Stimulated activated CD4-positive, alpha-beta T cell treated with anti-CD3 and anti-CD28 coated beads, Interleukin-1b, Interleukin-23, amount 100 ng/mL, for 1 hour (primary cell): ENCODE measurements around the gene WDR77.

ENCODE experiments used
- DNase-seq, 2 donors: peaks; one replicate each; pipeline ENCODE4 v3.0.0-alpha.2; 2020; ENCODE audit warnings: low read depth in 2 of 2

Gene WDR77

GRCh38 chr1:111469539-111469938 is 20.5 kb upstream of the WDR77 start:
- DNase-seq: no peak

- DNase-seq: no peak
Observed at GRCh38 chr1:111468717-111469100, 19.7 kb upstream of the WDR77 start.

DNA sequence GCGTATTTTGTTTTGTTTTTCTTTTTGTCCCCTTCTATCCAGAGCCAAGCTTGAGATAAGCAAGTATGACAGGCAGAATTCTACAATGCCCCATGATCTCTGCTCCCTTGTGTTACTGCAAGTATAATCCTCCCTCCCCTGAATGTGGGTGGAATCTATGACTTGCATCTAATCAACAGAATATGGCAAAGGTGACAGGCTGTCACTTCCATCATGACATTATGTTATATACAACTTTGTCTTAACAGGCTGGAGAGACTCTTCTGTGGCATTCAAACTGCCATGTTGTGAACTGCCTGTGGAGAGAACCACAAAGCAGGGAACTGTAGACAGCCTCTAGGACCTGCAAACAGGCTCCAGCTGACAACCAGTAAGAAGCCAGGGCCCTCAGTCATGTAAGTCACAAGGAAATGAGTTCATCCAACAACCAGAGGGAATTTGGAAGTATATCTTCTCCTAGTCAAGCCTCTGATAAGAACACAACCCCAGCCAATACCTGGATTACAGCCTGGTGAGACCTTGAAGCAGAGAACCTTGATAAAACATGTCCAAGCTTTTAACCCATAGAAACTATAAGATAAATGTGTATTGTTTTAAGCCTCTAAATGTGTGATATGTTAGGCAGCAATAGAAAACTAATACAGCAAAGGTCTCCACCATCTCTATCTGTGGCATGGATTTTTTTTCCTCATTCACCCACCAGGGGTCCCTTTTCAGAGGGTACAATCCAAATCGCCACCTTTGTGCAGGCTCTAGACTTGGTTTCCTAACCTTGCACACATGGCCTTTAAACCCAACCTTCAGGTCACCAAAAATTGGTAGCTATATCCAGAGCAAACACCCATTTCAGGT is 19.0 kb upstream of the WDR77 start:
- DNase-seq: no peak

DNA sequence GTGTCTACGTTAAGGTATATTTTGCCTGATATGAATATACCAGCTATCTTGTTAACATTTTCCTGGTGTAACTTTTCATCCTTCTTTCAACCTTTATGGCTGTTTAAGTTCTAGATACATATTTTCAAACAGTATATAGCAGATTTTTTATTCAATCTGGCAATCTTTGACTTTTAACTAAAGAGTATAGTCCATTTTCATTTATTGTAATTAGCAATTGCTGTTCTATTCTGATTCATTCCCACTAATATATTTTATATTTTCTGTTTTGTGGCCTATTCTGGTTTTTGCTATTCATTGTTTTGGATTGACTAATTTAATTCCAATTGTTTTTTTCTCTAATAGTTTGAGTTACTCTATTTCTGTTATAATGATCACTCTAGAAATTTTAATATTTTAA is 17.4 kb upstream of the WDR77 start:
- DNase-seq: no peak

DNA sequence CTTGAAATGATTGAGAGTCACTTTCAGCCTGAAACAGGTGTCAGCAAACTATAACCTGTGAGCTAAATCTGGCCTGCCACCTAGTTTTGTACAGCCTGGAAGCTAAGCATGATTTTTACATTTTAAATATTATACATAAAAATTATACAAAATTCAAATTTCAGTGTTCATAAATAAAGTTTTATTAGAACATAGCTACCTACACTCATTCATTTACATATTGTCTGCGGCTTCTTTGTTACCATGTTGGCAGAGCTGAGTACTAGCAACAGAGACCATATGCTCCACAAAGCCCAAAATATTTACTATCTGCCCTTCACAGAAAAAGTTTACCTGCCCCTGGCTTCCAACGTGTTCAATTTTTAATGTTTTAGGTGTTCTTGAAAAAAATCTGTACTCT is 16.7 kb upstream of the WDR77 start:
- DNase-seq: no peak

DNA sequence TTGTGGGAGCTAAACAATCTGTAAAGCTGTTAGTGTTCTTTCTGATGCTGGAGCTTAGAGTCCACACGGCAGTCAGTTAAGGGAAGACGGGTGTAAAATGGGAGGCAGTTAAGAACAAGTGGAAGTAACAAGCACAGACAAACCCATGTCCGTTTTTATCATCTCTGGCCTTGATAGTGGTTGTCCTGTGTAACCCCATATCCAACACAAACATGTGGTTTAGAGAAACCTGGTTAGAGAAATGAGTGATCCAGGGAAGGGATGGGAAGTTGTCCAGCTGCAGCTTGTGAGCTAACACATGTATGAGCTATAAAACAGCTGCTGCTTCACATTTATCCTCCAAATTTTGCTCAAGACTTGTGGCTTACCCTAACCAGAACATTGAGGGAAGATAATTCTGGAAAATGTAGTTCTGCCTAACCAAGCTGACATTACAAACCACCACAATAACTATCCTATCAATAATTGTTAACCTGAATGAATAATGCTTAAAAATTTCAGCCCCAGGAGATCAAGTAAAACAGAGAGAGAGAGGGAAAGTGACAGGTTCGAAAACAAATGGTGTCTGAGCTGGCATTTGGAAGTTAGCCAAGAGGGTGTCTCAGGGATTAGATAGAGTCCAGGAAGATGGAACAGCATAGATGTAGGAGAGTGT is 14.1 kb upstream of the WDR77 start:
- no peak for DNase-seq

- DNase-seq: no peak
Observed at GRCh38 chr1:111462370-111463028, 13.4 kb upstream of the WDR77 start.

DNA sequence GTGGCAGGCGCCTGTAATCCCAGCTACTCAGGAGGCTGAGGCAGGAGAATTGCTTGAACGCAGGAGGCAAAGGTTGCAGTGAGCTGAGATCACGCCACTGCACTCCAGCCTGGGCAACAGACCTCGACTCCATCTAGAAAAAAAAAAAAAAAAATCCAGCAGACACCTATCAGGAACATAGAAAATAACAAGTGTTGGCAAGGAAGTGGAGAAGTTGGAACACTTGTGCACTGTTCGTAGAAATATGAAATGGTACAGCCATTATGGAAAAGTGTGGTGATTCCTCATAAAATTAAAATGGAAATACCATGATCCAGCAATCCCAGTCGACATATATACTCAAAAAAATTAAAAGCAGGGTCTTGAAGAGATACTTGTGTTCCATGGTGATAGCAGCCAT is 12.7 kb upstream of the WDR77 start:
- no peak for DNase-seq

GRCh38 chr1:111455642-111456031 is 6.6 kb upstream of the WDR77 start:
- no peak for DNase-seq

GRCh38 chr1:111454859-111455641 is 6.0 kb upstream of the WDR77 start:
- no peak for DNase-seq

DNA sequence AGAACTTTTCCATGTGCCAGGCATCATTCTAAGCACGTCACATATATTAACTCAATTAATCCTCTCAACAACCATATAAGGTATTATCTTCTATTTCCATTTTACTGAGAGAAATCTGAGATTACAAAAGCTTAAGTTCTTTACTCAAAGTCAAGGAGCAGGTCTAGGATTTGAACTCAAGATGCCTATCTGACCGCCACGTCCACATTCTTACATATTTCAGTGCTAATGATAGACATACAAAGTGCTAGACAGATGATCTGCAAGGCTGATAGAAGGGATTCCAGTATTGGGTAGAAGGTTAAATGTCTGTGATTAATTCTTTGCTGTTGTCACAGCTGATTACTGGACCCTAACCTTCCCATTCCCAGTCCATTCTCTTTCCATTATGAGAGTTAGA is 4.7 kb upstream of the WDR77 start:
- no peak for DNase-seq

GRCh38 chr1:111452581-111452980 is 3.5 kb upstream of the WDR77 start:
- DNase-seq: no peak

GRCh38 chr1:111450185-111450584 is 1.1 kb upstream of the WDR77 start:
- no peak for DNase-seq

DNA sequence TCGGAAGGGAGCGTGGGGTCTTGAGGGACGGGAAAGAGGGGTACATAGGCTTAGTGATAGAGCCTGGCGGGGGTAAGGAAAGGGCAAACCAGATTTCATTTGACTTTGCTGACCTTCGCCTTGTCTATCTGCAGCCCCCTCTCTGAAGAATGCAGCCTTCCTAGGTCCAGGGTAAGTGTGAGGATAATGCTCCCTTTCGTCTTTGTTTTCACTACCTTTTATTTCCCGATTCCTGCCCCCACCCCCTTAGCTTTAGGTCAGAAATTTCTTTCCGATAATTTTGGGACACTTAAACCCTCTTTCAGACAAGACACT is 604 bp upstream of the WDR77 start:
- DNase-seq: no peak

- peak in 1 of 2 donors; percentile 9 for DNase-seq
Observed at GRCh38 chr1:111448482-111448917, 556 bp downstream of the WDR77 start.

DNA sequence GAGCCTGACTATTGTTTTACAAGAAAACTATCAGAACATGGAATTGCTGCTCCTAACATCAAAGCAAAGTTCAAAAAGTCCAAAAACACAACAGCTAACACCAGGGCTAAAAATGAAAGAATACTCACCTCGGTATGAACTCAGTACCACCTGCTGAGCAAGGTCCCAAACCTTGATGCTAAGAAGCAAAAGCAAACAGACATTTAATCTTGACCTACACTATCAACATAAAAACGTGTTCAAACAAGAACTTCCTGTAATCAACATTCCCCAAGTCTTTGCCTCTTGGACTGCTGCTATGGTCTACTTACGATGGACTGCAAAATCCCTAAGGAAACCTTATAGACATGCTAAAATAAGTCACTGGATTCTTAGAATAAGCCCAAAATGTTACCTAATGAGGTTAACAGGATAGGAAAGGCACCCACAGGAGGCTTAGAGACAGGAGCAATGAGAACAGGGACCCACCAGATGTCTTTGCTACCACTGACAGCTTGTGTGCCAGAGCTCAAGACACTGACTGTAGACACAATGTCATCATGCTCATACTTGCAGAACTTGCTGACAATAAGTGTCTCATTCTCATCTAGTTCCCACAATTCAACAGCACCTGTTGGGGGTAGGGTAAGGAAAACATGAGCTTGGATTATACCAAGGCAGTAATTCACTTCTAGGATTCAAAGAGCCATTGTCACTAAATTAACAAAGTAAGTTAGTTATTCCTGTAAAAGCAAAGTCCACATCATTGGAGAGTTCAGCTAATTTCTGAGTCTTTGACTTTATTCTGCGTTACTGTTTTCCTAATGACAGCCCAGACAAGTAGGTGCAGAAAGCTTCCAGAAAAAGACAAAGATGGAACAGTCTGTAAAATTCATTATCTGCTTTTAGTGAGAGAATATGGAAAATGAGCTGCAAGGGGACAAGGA is 1.8 kb downstream of the WDR77 start:
- no peak for DNase-seq

DNA sequence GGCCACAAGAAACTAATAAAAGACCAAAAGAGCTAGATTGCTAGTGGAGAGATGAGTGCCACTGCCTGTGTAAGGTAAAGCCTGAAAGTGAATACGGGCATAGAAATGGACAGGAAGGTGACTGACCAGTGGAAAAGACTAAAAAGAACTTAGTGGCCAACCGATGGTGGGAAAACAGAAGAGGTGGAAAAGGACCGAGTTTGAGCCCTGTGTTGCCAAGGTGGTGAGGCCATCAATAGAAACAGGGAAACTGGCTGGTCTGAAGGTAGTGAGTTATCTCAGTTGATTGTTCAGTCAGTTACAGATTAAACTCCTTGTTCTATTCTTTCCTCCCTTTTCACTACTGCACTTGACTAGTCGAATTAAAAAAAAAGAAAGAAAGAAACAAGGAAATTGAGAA is 2.5 kb downstream of the WDR77 start:
- no peak for DNase-seq

DNA sequence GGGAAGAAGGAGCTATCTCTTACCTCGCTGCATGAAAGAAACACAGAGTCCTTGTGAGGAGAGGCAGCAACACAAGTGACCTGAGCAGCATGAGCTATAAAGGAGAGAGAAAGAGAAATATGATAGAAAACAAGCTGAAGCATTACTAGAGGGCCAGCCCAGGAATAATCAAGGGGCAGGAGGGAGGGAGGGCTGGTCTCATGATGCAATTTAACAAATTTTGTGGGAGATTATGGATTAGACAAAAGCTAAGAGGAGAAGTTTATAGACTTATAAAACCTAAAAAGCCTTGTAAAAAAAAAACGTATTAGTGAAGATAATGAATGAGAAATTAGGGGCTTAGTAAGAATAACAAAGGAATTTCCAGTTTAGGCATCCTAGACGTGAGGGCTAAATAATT is 5.0 kb downstream of the WDR77 start:
- no peak for DNase-seq

GRCh38 chr1:111442457-111442856 is 6.6 kb downstream of the WDR77 start:
- no peak for DNase-seq

DNA sequence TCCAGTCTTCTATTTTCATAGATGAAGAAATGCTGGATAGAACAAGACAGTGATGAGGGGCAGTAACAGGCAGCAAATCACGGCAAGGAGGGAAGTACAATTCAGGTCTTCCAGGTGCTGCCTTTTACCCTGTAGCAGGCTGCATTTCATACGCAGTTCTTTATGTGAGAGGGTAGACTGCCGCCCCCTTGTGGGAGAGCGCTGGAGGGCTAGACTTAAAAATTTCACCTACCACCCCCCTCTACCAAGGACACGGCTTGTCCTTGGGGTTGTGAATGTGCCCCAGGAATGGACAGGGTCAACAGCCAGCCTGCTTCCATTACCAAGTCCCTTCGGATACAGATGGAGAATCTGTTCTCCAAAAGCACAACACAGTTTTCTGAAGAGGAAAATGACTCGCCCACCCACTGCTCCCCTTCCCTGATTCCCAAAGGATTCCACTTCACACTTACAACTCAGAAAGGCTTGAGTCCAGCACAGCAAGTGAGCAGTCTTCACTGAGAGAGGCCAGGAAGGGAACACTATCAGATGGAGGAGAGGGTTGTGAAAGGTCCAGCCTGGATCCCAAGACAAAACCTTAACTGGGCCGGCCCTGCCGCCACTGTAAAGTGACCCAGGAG is 7.4 kb downstream of the WDR77 start:
- DNase-seq: peak; percentile 29 to 35
